NOMO-1 treated with DMSO at 0.1 percent for 48 hours (cell line): ENCODE results near the gene WDR43.

ENCODE experiments used
- DNase-seq: peaks from one replicate; lab custom pipeline; 2025; ENCODE audit not compliant: unreplicated experiment; lab: John Stamatoyannopoulos, UW

The WDR43 gene

GRCh38 chr2:28894470-28895188 is at the start of gene WDR43:
TSS of gene WDR43 (plus strand) at chr2:28894667. CDS start at chr2:28894699, 32 bp downstream.
- peak; percentile 99 for DNase-seq

GRCh38 chr2:28855193-28855592 is 39.3 kb upstream of the WDR43 start:
- DNase-seq: no peak

- no peak for DNase-seq
These were observed 38.5 kb upstream of the WDR43 start for GRCh38 chr2:28855977-28856376.

- no peak for DNase-seq
These were observed 25.9 kb upstream of the WDR43 start for GRCh38 chr2:28868611-28869010.

- peak; percentile 40 for DNase-seq
These were observed 24.8 kb upstream of the WDR43 start for GRCh38 chr2:28869494-28870145.

GRCh38 chr2:28870146-28870891 is 24.1 kb upstream of the WDR43 start, which contains the start of gene TRMT61B:
TSS of gene TRMT61B (minus strand) at chr2:28870309. CDS start at chr2:28870277, 32 bp downstream.
- peak; percentile 93 for DNase-seq

- no peak for DNase-seq
These were observed 22.8 kb upstream of the WDR43 start for GRCh38 chr2:28871620-28872019.

GRCh38 chr2:28880193-28880592 is 14.3 kb upstream of the WDR43 start:
- DNase-seq: no peak

GRCh38 chr2:28893488-28893887 is 979 bp upstream of the WDR43 start:
- DNase-seq: no peak

GRCh38 chr2:28895189-28895893 is 874 bp downstream of the WDR43 start:
- DNase-seq: peak; percentile 35

- no peak for DNase-seq
These were observed 2.4 kb downstream of the WDR43 start for GRCh38 chr2:28896906-28897305.

GRCh38 chr2:28898048-28898447 is 3.6 kb downstream of the WDR43 start:
- no peak for DNase-seq

GRCh38 chr2:28901202-28901601 is 6.7 kb downstream of the WDR43 start:
- DNase-seq: no peak

GRCh38 chr2:28901841-28902240 is 7.4 kb downstream of the WDR43 start:
- no peak for DNase-seq

- no peak for DNase-seq
These were observed 8.1 kb downstream of the WDR43 start for GRCh38 chr2:28902584-28902983.

GRCh38 chr2:28904295-28904694 is 9.8 kb downstream of the WDR43 start:
- no peak for DNase-seq

- DNase-seq: no peak
These were observed 10.5 kb downstream of the WDR43 start for GRCh38 chr2:28904802-28905457.

- no peak for DNase-seq
These were observed 11.1 kb downstream of the WDR43 start for GRCh38 chr2:28905533-28905932.

GRCh38 chr2:28906376-28906775 is 11.9 kb downstream of the WDR43 start:
- no peak for DNase-seq

GRCh38 chr2:28906821-28907220 is 12.4 kb downstream of the WDR43 start:
- DNase-seq: no peak

- no peak for DNase-seq
These were observed 13.7 kb downstream of the WDR43 start for GRCh38 chr2:28908172-28908571.
